SU-DHL-6 (cell line): ENCODE measurements around the gene WIZ.

Experiments
- CTCF ChIP-seq: fragments of 200-600 bp; sonication (generic); IDR thresholded peaks from one replicate; pipeline ENCODE4 v1.5.1; 2017; ENCODE audit warnings: antibody characterized with exemption, mild to moderate bottlenecking, low read length, moderate library complexity; ENCODE audit not compliant: insufficient read depth, poor library complexity, severe bottlenecking
- EZH2phosphoT487 ChIP-seq: fragments of 200-600 bp; sonication (generic), shearing (Covaris generic); conservative IDR thresholded peaks from 2 replicates; pipeline ENCODE4 v1.6.1; 2018; ENCODE audit warnings: mild to moderate bottlenecking, antibody characterized with exemption, low read length, moderate library complexity, mixed read lengths

- TF ChIP-seq CTCF: no peak
- no peak for TF ChIP-seq EZH2phosphoT487
These were observed 26.6 kb upstream of the WIZ start for GRCh38 chr19:15476325-15476724.
